Naive thymus-derived CD4-positive, alpha-beta T cell (primary cell): ENCODE results near the gene MYBBP1A. TPM values are rescaled to one million over a fixed set of nuclear protein-coding genes. Genes with fewer than 3 reads are reported as not detected.

Experiments
- ATAC-seq: fragments of 150-1000 bp; cut with Tn5 transposase; 2 replicates; pipeline ENCODE4 v1.10.0; 2021; ENCODE audit warnings: mild to moderate bottlenecking, moderate library complexity
- CTCF ChIA-PET: fragments of 350-600 bp; sonication (Branson Sonifier 250); formaldehyde crosslinking; loops from one replicate; lab custom pipeline; 2021; ENCODE audit warnings: antibody characterized with exemption; lab: Charles Lee
- POLR2A ChIA-PET: fragments of 350-600 bp; sonication (Branson Sonifier 250); formaldehyde crosslinking; loops from one replicate; lab custom pipeline; 2021; ENCODE audit warnings: antibody characterized with exemption, inconsistent platforms; lab: Charles Lee
- DNase-seq, 9 donors: peaks; one replicate each; pipeline versions ENCODE4 v3.0.0 to v3.0.0-alpha.2; 2020 to 2022; ENCODE audit warnings: mixed read lengths in 1 of 9
- H3K27ac ChIP-seq: one replicate; pipeline ENCODE4 v1.7.0; 2013; ENCODE audit warnings: mild to moderate bottlenecking, low read depth, low read length, moderate library complexity
- H3K27me3 ChIP-seq, 2 donors: one replicate each; pipeline ENCODE4 v1.7.0; 2013; ENCODE audit warnings: low read length in 2 of 2, mild to moderate bottlenecking in 2 of 2, moderate library complexity in 2 of 2; ENCODE audit not compliant: control insufficient read depth in 2 of 2, insufficient read depth in 2 of 2
- H3K36me3 ChIP-seq, 3 experiments: 1 replicate in 2 of 3; 2 replicates in 1 of 3; pipeline ENCODE4 v1.7.0; 2013; ENCODE audit warnings: low read length in 3 of 3, mild to moderate bottlenecking in 3 of 3, moderate library complexity in 1 of 3; ENCODE audit not compliant: insufficient read depth in 3 of 3, control insufficient read depth in 2 of 3
- H3K4me1 ChIP-seq, 2 donors: one replicate each; pipeline ENCODE4 v1.7.0; 2013; ENCODE audit warnings: low read length in 2 of 2, mild to moderate bottlenecking in 2 of 2, moderate library complexity in 1 of 2; ENCODE audit not compliant: control insufficient read depth in 2 of 2, insufficient read depth in 2 of 2
- H3K4me3 ChIP-seq: 2 replicates; pipeline ENCODE4 v1.7.0; 2013; ENCODE audit warnings: mild to moderate bottlenecking, low read length
- H3K9me3 ChIP-seq, 3 experiments: 1 replicate in 2 of 3; 2 replicates in 1 of 3; pipeline ENCODE4 v1.7.0; 2013; ENCODE audit warnings: low read length in 3 of 3; ENCODE audit not compliant: control insufficient read depth in 2 of 3
- H3K27ac Mint-ChIP-seq, 9 donors: one replicate each; pipeline ENCODE4 v1.8.0; 2020 to 2022; ENCODE audit warnings: mixed read lengths in 9 of 9, mild to moderate bottlenecking in 8 of 9, moderate library complexity in 5 of 9, inconsistent platforms in 2 of 9
- H3K27me3 Mint-ChIP-seq, 5 donors: one replicate each; pipeline ENCODE4 v1.8.0; 2021 to 2022; ENCODE audit warnings: mixed read lengths in 5 of 5, mild to moderate bottlenecking in 1 of 5
- H3K36me3 Mint-ChIP-seq, 5 donors: one replicate each; pipeline ENCODE4 v1.8.0; 2020 to 2022; ENCODE audit warnings: mixed read lengths in 5 of 5, mild to moderate bottlenecking in 3 of 5, inconsistent platforms in 1 of 5
- H3K4me1 Mint-ChIP-seq, 7 donors: one replicate each; pipeline ENCODE4 v1.8.0; 2020 to 2022; ENCODE audit warnings: mixed read lengths in 7 of 7, mild to moderate bottlenecking in 3 of 7, inconsistent platforms in 1 of 7
- H3K4me3 Mint-ChIP-seq, 10 donors: one replicate each; pipeline ENCODE4 v1.8.0; 2020 to 2022; ENCODE audit warnings: mild to moderate bottlenecking in 10 of 10, mixed read lengths in 10 of 10, moderate library complexity in 6 of 10, inconsistent platforms in 2 of 10
- H3K9me3 Mint-ChIP-seq, 11 donors: one replicate each; pipeline ENCODE4 v1.8.0; 2020 to 2022; ENCODE audit warnings: mixed read lengths in 11 of 11, mild to moderate bottlenecking in 4 of 11, inconsistent platforms in 1 of 11, moderate library complexity in 1 of 11
- intact Hi-C, 2 donors: fragments of 100-400 bp; cut with micrococcal nuclease; formaldehyde crosslinking; loops; one replicate each; pipeline ENCODE4 v1.15.1; 2023
- polyA plus RNA-seq, 2 donors: library from polyadenylated mRNA; unstranded; fragments of 300-500 nt; fragmentation: Illumina TruSeq; gene quantifications; one replicate each; pipeline ENCODE4 v1.2.3, GENCODE V29; 2021
- total RNA-seq, 6 experiments: library from RNA in 5 of 6; stranded (reverse) in 5 of 6; gene quantifications; 1 replicate in 5 of 6; 2 replicates in 1 of 6; pipeline ENCODE4 v1.2.3 and lab custom pipeline; 2021 to 2026

MYBBP1A gene
- total and polyA plus RNA-seq, 7 experiments from 2014 or later, result 21.0 to 81.8 (median 74.3) TPM

DNA sequence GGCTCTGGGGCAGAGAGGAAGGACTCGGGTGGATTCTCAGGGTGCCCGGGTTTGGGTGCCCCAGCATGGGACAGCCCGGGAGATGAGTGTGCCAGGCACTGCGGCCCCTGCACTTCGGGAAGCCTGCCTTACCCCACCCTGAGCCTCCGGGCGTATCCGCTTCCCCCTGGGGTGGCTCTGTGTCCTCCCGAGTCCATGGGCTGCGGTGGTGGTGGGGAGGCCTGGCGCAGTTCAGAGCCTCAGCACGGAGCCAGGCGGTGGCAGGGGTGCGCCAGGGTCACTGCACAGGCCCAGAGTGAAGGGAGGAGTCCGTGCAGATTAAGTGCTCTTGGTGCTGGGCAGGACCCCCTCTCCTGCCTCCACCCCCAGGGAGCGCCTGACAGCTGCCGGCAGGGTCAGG lies 20.7 kb downstream of the MYBBP1A start:
- no peaks in the 10 kb centered on the region for H3K9me3 Mint-ChIP-seq

DNA sequence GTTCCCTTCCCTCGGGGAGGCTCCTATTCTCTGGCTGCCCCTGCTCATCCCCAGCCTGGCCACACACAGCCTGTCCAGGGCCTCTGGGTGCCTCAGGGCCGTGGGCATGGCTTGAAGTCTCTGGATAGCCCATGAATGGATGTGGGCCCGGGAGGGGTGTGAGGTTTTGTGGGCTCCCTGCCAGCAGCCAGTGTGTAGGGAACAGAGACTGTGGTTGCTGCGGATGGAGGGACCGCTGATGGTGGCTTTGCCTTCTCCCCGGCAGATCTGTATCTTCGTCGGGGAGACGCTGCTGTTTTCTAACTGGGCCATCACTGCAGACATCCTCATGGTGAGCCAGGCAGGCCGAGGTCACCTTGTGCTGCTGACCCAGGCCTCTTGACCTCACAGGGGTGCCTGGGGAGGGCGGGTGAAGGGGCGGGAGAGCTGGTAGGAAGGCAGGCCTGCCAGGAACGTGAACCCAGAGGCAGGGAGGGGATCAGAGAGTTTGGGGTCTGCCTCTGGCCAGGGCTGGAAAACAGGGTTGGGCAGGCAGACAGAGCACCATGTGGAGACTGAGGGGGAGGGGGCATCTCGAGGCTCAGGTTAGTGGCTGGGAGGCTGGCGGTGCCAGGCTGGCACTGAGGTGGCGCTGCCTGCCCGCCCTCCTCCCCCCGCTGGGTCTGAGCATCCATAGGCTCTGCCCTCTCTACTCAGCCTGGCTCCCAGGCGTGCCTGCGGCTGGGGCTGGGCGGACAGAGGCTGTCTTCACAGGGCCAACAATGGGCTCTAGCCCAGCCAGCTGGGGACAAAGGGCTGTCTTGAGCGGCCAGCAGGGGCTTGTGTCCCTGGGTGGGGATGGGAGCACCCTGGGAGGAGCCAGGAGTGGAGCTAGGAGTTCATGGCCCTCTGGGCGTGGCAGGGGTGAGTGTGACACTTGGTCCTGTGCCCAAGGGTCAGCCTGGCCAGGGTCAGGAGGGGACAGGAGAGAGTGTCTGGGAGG lies 21.4 kb downstream of the MYBBP1A start:
- peak; percentile 21 for ATAC-seq
- H3K36me3 ChIP-seq, result peaks cover 0 to 10% (median 0%) of the 10 kb centered on the region in 3 experiments
- no peak overlapping the region for H3K27ac Mint-ChIP-seq
- H3K9me3 ChIP-seq, result no peaks in the 10 kb centered on the region
- CTCF ChIA-PET, result no interaction called here
- H3K4me1 Mint-ChIP-seq, result peaks cover 0 to 16% (median 3%) of the 10 kb centered on the region in 7 donors
- POLR2A ChIA-PET, result no interaction called here
- no peak overlapping the region for H3K27ac ChIP-seq
- intact Hi-C loops, result no loop called here
- H3K27me3 ChIP-seq, result no peaks in the 10 kb centered on the region
- H3K4me3 ChIP-seq, result no peak overlapping the region
- no peaks in the 10 kb centered on the region for H3K36me3 Mint-ChIP-seq
- H3K4me1 ChIP-seq, result no peaks in the 10 kb centered on the region
- no peak for DNase-seq
- H3K4me3 Mint-ChIP-seq, result no peak overlapping the region
- no peaks in the 10 kb centered on the region for H3K9me3 Mint-ChIP-seq
- peaks cover 0 to 15% (median 5%) of the 10 kb centered on the region in 5 donors for H3K27me3 Mint-ChIP-seq

More for the DNA sequence above, 20.7 kb downstream of the MYBBP1A start:
- CTCF ChIA-PET, result interaction anchor here (0.5 kb wide), 1 partner anchor 114 kb away, joined by 3 read pairs; no protein-coding TSS in a partner anchor
- Histone ChIP-seq H3K27me3 (no peaks in the 10 kb centered on the region), H3K36me3 (peaks cover 0 to 17% (median 0%) of the 10 kb centered on the region in 3 experiments), H3K27ac (no peak overlapping the region), H3K4me1 (no peaks in the 10 kb centered on the region), H3K9me3 (no peaks in the 10 kb centered on the region), H3K4me3 (no peak overlapping the region)
- DNase-seq (no peak), ATAC-seq (no peak)
- POLR2A ChIA-PET, result no interaction called here
- Mint-ChIP-seq H3K27me3 (peaks cover 0 to 13% (median 5%) of the 10 kb centered on the region in 5 donors), H3K4me3 (no peak overlapping the region), H3K27ac (no peak overlapping the region), H3K4me1 (peaks cover 0 to 16% (median 3%) of the 10 kb centered on the region in 7 donors), H3K36me3 (peaks cover 0 to under 1% (median 0%) of the 10 kb centered on the region in 5 donors)
- intact Hi-C loops, result no loop called here

DNA sequence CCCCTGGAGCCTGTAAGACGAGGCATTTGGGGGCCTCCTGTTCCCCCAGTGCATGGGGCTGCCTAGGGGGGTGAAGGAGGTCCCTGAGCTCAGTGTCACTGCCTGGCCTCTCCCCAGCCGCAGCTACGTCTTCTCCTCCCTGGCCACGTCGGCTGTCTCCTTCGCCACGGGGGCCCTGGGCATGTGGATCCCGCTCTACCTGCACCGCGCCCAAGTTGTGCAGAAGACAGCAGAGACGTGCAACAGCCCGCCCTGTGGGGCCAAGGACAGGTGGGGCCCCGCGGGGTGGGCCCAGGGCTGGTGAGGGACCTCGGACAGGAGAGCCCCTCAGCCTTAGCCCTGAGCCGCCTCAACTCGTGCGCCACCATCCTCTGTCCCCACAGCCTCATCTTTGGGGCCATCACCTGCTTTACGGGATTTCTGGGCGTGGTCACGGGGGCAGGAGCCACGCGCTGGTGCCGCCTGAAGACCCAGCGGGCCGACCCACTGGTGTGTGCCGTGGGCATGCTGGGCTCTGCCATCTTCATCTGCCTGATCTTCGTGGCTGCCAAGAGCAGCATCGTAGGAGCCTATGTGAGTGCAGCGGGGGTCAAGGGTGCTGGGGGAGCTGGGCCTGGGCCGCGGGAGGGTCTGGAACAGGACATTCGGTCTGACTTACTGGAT lies 22.2 kb downstream of the MYBBP1A start:
- Mint-ChIP-seq H3K4me3 (no peak overlapping the region), H3K36me3 (no peaks in the 10 kb centered on the region), H3K27ac (no peak overlapping the region), H3K27me3 (peaks cover 2 to 15% (median 5%) of the 10 kb centered on the region in 5 donors), H3K9me3 (no peaks in the 10 kb centered on the region), H3K4me1 (peaks cover 0 to 16% (median 3%) of the 10 kb centered on the region in 7 donors)
- Histone ChIP-seq H3K9me3 (no peaks in the 10 kb centered on the region), H3K27me3 (no peaks in the 10 kb centered on the region), H3K4me3 (no peak overlapping the region), H3K4me1 (no peaks in the 10 kb centered on the region), H3K36me3 (peaks cover 0 to 2% (median 0%) of the 10 kb centered on the region in 3 experiments), H3K27ac (no peak overlapping the region)
- intact Hi-C loops, result no loop called here
- ATAC-seq, result no peak
- POLR2A ChIA-PET, result no interaction called here
- DNase-seq, result no peak
- CTCF ChIA-PET, result no interaction called here

DNA sequence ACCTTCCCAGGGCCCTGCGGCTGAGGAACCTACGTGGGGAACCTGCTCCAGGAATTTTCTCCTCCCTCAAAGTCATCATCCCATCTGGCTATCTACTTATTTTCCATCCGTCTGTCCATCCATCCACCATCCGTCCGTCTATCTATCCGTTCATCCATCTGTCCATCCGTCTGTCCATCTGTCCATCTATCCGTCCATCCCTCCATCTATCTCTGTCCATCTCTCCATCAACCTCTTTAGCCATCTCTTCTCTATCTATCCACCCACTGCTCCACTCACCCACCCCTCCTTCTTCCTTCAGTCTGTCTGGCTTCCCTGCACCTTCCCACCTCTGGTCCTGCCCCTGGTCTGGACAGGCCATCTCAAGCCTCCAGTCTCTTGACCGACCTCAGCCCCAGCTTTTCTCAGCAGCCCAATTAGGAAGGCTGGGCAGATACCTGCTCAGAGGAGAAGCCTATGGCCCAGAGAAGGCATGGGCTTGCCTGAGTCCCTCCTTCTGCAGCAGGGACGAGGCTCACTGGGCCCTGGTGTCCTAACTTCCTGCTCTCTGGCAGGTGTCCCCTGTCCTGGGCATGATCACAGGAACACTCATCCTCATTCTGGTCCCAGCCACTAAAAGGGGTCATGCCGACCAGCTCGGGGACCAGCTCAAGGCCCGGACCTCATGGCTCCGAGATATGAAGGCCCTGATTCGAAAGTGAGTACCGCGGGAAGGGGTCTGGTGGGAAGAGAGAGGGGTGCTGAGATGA lies 23.0 kb downstream of the MYBBP1A start:
- POLR2A ChIA-PET, result no interaction called here
- peaks cover 5 to 15% (median 8%) of the 10 kb centered on the region in 5 donors for H3K27me3 Mint-ChIP-seq
- no peak overlapping the region for H3K27ac ChIP-seq
- no peaks in the 10 kb centered on the region for H3K9me3 ChIP-seq
- no peak overlapping the region for H3K4me3 ChIP-seq
- H3K27me3 ChIP-seq, result no peaks in the 10 kb centered on the region
- intact Hi-C loops, result no loop called here
- peak overlapping the region in 2 of 9 donors; percentile 1 to 8 for H3K27ac Mint-ChIP-seq
- ATAC-seq (no peak), DNase-seq (no peak)
- H3K36me3 ChIP-seq, result no peaks in the 10 kb centered on the region
- no peaks in the 10 kb centered on the region for H3K36me3 Mint-ChIP-seq
- CTCF ChIA-PET, result no interaction called here
- H3K4me1 Mint-ChIP-seq, result peaks cover 0 to 16% (median 3%) of the 10 kb centered on the region in 7 donors
- no peaks in the 10 kb centered on the region for H3K9me3 Mint-ChIP-seq
- H3K4me1 ChIP-seq, result no peaks in the 10 kb centered on the region
- H3K4me3 Mint-ChIP-seq, result no peak overlapping the region

DNA sequence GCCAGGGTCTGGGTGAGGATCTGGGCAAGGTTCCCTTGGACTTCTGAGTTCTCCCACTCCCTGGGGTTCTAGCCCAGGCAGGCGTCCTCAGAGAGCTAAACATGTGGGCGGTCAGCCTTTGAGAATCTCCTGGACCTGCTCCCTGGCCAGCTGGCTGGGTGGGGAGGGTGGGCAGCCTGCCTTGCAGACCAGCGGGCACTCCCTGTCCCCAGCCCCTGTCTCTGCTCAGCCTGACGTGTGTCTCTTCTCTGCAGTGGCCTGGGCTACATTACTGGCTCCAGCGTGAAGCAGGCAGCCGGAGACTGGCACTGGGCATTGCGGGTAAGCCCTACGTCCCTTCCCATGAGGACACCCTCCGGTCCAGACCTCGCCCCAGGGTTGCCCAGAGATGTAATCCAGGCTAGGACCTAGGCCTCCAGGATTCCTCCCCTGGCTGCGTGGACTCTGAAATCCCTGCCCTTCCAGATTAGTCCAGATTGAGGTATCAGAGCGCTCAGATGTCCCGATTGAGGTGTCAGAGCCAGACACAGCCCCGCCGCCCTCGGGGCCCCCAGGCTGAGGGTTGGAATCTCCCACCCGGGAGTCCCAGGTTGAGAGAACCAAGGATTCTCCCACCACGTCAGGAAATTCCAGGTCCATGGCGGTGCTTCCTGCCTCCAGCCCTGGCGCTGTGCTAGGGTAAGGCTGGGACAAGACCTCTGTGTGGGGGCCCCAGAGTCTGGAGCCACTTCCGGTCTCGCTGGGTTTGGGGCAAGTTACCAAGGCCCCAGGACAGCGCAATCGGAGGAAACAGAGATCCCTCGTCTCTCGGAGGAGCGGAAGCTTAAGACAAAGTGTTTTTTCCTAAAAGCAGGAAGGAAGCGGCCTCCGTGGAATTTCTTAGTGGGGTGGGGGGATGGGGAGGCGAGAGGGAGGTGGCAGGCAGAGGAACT lies 24.1 kb downstream of the MYBBP1A start:
- no peaks in the 10 kb centered on the region for H3K36me3 Mint-ChIP-seq
- ATAC-seq, result no peak
- ChIA-PET POLR2A (no interaction called here), CTCF (no interaction called here)
- no peak overlapping the region for H3K27ac Mint-ChIP-seq
- Histone ChIP-seq H3K27me3 (no peaks in the 10 kb centered on the region), H3K4me1 (no peaks in the 10 kb centered on the region), H3K27ac (no peak overlapping the region), H3K9me3 (no peaks in the 10 kb centered on the region), H3K36me3 (no peaks in the 10 kb centered on the region), H3K4me3 (no peak overlapping the region)
- no peak overlapping the region for H3K4me3 Mint-ChIP-seq
- intact Hi-C loops, result no loop called here
- no peak for DNase-seq
- no peaks in the 10 kb centered on the region for H3K9me3 Mint-ChIP-seq
- peaks cover 0 to 9% (median 0%) of the 10 kb centered on the region in 7 donors for H3K4me1 Mint-ChIP-seq
- peaks cover 5 to 16% (median 11%) of the 10 kb centered on the region in 5 donors for H3K27me3 Mint-ChIP-seq
